ENCODE data around the gene TMEM143. TPM values are rescaled to one million over a fixed set of nuclear protein-coding genes. Genes with fewer than 3 reads are reported as not detected.
A peak's percentile ranks its signal among the peaks of the same experiment; 100 is the strongest.
"Not testable (repeated sequence)": the region's sequence is repeated elsewhere in the genome, so short reads cannot be mapped to it uniquely, and the experiment has no call there.

The TMEM143 gene
- total RNA-seq, 1 donor from 2014 or later, result 5.4 TPM

- no peak for DNase-seq (ENCODE audit: low read depth)
- H3K4me3 ChIP-seq (ENCODE audit: low read depth, low read length), result no peak overlapping the region
- peak; percentile 86 for TF ChIP-seq CTCF (conservative IDR thresholded peaks at IDR 0.05; ENCODE audit: low read depth, low read length)
These were observed 43.8 kb downstream of the TMEM143 start for GRCh38 chr19:48319647-48320541.

- H3K4me3 ChIP-seq (ENCODE audit: low read depth, low read length), result no peak overlapping the region
These were observed 45.3 kb downstream of the TMEM143 start for GRCh38 chr19:48318286-48318987.

GRCh38 chr19:48317708-48317960, 46.1 kb downstream of the TMEM143 start:
- not testable (repeated sequence) for DNase-seq (ENCODE audit: low read depth); H3K4me3 ChIP-seq (ENCODE audit: low read depth, low read length)

More at GRCh38 chr19:48318286-48318987, 45.3 kb downstream of the TMEM143 start:
- no peak for TF ChIP-seq CTCF (conservative IDR thresholded peaks at IDR 0.05; ENCODE audit: low read depth, low read length)
- no peak for DNase-seq (ENCODE audit: low read depth)

GRCh38 chr19:48315712-48316111, 48.0 kb downstream of the TMEM143 start:
- DNase-seq (ENCODE audit: low read depth), result no peak
- no peak for TF ChIP-seq CTCF (conservative IDR thresholded peaks at IDR 0.05; ENCODE audit: low read depth, low read length)
- H3K4me3 ChIP-seq (ENCODE audit: low read depth, low read length), result no peak overlapping the region

GRCh38 chr19:48311384-48311783, 52.4 kb downstream of the TMEM143 start:
- no peak overlapping the region for H3K4me3 ChIP-seq (ENCODE audit: low read depth, low read length)
- no peak for TF ChIP-seq CTCF (conservative IDR thresholded peaks at IDR 0.05; ENCODE audit: low read depth, low read length)
- no peak for DNase-seq (ENCODE audit: low read depth)

- no peak for DNase-seq (ENCODE audit: low read depth)
- H3K4me3 ChIP-seq (ENCODE audit: low read depth, low read length), result no peak overlapping the region
- TF ChIP-seq CTCF (conservative IDR thresholded peaks at IDR 0.05; ENCODE audit: low read depth, low read length), result no peak
These were observed 53.5 kb downstream of the TMEM143 start for GRCh38 chr19:48310227-48310626.

- DNase-seq (ENCODE audit: low read depth); H3K4me3 ChIP-seq (ENCODE audit: low read depth, low read length): not testable (repeated sequence)
These were observed 54.0 kb downstream of the TMEM143 start for GRCh38 chr19:48309731-48310130.

Data from epithelial cell of proximal tubule (primary cell).